ENCODE measurements around the gene TBXAS1. TPM values are rescaled to one million over a fixed set of nuclear protein-coding genes. Genes with fewer than 3 reads are reported as not detected.
A peak's percentile ranks its signal among the peaks of the same experiment; 100 is the strongest.

The TBXAS1 gene
- total RNA-seq, 1 donor from 2014 or later: 5.0 TPM

DNA sequence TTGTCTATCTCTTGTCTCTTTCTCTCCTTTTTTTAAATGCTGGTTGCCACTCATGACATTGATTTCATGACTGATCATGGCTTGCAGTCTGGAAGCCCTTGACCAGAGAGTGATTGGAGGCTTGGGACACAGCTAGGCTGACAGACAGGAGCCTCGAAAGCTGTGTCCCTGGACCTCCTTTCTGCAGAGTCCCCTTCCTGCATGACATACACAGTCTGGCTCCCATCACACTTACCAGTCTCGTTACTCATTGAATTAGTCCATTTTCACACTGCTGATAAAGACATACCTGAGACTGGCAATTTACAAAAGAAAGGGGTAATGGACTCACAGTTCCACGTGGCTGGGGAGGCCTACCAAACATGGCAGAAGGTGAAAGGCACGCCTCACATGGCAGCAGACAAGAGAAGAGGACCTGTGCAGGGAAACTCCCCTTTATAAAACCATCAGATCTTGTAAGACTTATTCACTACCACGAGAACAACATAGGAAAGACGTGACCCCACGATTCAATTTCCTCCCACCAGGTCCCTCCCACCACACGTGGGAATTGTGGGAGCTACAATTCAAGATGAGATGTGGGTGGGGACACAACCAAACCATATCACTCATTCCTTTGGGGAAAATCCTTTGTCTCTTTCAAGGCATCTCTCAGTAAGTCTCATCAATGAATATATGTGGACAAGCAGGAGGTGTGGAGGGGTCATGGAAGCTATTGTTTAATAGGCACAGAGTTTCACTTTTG, 102.3 kb downstream of the TBXAS1 start:
- intact Hi-C loops (cut with micrococcal nuclease): no loop called here
- no peak for ATAC-seq
- DNase-seq: no peak

DNA sequence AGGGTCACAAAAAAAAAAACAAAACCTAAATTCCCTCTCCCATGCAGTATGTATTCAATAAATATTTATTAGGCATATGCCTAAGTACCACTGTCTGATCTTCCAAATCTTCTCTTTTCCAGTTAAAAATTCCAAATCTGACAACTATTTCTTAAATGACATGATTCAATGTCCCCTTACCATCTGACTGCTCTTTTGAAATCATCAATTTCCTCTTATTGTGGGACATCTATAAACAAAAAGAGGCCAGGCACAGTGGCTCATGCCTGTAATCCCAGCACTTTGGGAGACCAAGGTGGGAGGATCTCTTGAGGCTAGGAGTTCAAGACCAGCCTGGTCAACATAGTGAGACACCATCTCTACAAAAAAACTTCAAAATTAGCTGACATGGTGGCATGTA, 103.5 kb downstream of the TBXAS1 start:
- no peak for DNase-seq
- ATAC-seq: no peak
- intact Hi-C loops (cut with micrococcal nuclease): no loop called here

DNA sequence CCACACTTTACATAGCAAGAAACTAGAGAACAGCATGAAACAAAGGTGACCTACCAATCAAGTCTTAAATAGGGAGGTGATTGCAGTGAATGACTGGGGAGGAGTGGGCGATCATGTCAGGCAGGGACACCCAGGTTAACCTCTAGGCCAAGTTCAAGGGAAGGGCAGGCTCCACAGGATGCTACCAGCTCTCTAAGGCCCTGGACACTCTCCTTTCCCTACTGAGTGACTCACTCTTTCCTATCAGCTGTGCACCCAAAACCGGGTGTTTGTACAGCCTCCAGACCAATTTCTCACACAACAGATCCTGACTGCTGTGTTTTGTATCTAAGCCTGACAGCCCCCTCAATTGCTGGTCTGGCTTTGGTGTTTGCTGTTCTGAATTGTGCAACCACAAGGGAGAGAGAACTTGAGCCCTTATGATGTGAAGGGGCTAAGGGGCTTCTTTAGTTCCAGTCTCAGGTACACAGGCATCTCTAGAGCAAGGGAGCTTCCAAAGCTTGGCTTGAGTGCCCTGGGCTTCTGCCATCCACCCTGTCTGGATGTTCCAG, 107.8 kb downstream of the TBXAS1 start:
- intact Hi-C loops (cut with micrococcal nuclease): no loop called here
- DNase-seq (no peak), ATAC-seq (peak; percentile 37)

DNA sequence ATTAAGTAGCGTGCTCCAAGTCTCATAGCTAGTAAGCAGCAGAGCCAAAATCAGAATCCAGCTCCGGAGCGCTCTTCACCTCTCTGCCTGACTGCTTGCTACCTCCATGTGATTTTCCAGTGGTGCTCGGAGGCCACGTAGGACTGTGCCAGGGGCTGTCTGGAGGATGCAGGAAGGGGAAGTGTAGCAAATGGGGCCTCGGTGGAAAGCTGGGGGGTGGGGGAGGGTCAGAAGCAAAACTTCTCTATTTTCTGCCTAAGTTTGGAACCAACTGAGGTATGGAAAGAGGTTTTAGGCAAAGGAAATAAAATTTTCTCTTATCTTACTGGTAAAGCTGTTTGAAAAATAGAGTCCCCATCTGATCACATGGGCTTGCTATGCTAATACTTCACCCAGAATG, 108.7 kb downstream of the TBXAS1 start:
- intact Hi-C loops (cut with micrococcal nuclease): no loop called here
- peak; percentile 38 for ATAC-seq
- no peak for DNase-seq

DNA sequence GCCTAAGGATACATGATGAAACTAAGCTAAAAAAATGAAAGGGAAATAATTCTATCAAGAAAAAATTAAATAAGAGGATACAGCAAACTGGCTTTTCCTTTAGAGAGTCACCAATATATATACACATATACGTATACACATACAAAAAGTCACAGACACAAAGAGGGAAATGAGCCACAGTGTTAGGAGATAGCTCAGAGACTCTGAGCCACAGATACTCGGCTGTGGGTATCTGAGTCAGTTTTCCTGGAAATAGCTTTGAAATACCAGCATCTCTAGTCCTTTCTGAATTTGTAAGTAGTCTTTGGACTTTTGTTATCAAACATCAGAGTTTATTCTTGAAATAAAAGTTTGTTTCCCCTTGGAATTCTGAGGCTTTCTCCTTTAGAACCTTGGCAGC, 111.8 kb downstream of the TBXAS1 start:
- no peak for ATAC-seq
- DNase-seq: no peak
- intact Hi-C loops (cut with micrococcal nuclease): no loop called here

DNA sequence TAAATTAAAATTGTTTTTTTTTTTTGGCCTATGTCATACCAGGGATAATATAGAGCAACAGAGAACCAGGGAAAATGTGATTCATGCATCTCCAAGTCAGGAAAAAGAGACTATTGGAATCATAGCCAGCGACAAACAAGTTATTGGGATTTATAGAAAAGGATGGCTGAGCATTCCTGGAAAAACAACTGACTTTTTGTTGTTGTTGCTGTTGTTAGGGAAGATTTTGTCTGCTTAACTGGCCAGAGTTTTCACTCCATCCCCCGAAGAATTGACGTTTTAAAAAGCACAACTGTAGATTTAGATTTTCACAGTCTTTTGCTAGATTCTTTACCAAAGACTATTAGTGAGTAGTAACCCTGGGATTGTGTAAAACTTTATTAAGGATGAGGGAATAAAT, 112.4 kb downstream of the TBXAS1 start:
- DNase-seq: no peak
- intact Hi-C loops (cut with micrococcal nuclease): no loop called here
- ATAC-seq: no peak

DNA sequence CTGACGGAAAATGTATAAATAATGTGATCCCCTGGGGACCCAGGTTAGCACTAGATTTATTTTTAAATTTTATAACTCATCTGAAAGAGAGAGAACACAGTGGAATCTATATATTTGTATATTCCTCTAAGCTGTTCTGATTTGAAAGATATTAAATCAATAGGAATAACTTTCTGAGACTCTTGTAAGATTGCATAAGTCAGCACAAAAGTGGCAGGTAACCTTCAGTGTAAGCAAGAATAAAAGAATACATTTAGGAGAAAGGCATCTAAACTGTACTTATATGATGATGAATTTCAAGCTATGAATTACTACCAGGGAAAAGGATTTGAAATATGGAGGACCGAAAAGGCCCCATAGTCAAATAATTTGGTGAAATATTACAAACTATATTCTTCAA, 112.8 kb downstream of the TBXAS1 start:
- ATAC-seq: no peak
- no peak for DNase-seq
- intact Hi-C loops (cut with micrococcal nuclease): no loop called here

DNA sequence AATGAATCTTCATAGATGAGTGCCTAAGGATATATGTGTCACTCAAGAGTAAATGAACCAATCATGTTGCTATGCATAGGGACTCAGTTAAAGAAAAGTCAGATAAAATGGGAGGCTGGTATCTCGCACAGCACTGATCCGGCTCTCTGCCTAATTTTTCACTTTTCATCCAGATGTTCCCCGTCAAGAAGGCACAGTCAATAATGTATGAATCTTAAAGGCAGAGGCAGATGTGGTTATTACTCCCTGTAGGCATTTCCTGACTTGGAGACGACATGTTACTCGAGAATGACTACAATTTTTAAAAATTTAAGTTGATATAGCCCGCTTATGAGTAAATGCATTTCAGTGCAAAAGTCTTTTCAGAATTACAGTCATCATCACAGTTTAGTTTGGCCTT, 113.6 kb downstream of the TBXAS1 start:
- intact Hi-C loops (cut with micrococcal nuclease): no loop called here
- ATAC-seq: no peak
- DNase-seq: no peak

DNA sequence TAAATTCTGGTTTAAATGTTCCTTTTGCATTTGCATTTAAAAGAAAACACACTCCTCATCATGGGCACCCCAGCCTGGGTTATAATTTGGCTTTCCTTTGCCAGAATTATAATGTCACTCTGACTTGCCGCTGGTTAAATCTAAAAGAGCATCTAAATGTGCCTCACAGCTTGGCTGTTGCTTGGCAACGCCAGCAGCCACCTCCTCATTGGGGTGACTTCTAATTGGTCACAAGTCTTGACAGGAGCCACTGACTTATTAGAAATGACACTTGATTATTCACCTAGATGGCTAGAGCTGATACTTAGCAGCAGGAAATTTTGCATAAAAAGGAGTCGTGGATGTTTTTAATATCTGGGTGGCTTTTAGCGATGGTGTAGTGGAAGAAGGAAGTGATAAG, 114.3 kb downstream of the TBXAS1 start:
- no peak for DNase-seq
- intact Hi-C loops (cut with micrococcal nuclease): no loop called here
- no peak for ATAC-seq

DNA sequence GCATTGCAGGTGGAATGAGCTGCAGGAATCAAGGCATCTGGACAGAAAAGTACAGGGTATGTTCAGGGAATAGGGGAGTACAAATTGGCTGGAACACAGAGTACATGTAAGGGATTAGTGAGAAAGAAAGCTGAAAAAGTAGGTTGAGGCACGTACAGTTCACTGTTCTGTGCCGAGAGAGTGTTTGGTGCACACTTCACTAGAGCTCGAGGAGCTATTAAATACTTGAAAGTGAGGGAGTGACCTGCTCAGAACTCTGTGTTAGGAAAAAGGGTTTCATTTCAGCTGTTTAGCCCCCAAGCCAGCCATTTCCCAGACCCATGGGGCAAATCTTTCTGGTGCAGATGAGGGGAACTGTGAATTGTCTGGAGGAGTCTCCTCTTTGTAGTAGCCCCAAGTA, 115.2 kb downstream of the TBXAS1 start:
- ATAC-seq (no peak), DNase-seq (no peak)
- intact Hi-C loops (cut with micrococcal nuclease): no loop called here

DNA sequence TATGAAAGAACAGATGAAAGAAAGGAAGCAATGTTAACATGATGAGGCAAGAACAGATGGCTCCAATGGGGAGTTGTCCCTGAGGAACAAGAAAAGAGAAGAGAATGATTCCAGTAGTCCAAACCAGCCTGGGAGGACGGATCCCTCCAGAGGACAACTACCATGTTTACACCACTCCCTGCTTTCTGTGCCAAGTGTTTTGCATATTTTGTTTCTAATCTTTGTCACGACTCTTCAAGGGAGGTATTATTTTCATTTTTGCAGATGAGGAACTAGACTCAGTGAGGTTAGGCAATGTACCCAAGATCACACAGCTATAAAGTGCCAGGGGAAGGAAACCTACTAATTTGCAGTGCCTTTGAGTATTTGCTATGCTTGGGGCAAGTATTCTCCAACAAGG, 117.5 kb downstream of the TBXAS1 start:
- no peak for ATAC-seq
- intact Hi-C loops (cut with micrococcal nuclease): no loop called here
- DNase-seq: no peak

DNA sequence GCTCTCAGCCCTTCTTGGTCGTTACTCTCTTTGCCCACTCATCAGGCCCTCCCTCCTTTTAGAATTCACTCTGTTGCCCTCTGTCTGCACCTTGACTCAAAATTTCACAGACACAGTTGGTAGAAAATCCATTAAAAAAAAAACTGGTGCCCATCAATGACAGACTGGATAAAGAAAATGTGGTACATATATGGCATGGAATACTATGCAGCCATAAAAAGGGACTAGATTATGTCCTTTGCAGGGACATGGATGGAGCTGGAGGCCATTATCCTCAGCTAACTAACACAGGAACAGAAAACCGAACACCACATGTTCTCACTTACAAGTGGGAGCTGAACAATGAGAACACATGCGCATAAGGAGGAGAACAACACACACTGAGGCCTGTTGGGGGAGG, 118.0 kb downstream of the TBXAS1 start:
- intact Hi-C loops (cut with micrococcal nuclease): no loop called here
- ATAC-seq (no peak), DNase-seq (no peak)

DNA sequence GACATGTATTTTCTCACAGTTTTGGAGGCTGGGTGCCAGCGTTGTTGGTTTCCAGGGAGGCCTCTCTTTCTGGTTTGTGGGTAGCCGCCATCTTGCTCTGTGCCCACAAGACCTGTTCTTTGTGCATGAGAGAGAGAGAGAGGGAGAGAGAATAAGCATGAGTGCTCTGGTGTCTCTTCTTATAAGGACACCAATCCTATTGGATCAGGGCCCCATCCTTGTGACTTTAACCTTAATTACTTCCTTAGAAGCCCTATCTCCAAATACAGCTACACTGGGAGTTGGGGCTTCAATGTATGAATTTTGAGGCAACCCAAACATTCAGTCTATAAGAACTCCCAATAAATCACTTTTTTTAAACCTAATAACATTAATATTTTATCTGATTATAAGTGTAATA, 119.1 kb downstream of the TBXAS1 start:
- intact Hi-C loops (cut with micrococcal nuclease): no loop called here
- DNase-seq (no peak), ATAC-seq (no peak)

DNA sequence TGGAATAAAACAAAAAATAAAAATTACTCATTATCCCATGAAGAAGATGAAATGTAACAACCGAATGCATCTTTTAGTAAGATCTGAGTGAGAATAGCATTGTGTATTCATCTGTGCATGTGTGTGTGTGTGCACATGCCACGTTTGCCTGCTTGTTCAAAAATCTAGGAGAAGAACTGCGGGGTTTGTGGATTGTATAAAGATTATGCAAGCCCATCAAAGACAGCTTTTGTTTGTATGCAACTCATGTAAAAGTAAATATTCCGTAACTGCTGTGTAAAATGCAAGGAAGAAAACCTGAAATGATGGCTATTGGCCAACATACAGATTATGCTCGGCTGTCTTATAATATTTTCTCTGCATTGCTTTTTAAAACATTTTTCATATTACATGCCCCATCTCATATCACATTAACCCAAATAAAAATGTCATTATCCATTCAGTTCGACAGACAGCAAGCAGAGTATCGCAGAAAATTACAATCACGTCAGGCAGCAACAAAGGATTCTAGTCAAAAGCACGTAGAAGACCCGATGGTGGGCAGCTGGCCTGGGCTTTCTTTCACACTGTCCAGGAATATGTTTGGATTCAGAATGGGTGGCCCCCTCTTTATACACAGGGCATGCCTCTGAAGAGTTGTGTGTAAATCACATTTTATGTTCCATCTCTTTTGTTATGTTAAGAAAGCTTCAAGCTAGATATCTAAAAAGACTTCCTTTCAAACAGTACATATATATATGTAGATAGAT, 119.7 kb downstream of the TBXAS1 start:
- DNase-seq: no peak
- no peak for ATAC-seq
- intact Hi-C loops (cut with micrococcal nuclease): no loop called here

DNA sequence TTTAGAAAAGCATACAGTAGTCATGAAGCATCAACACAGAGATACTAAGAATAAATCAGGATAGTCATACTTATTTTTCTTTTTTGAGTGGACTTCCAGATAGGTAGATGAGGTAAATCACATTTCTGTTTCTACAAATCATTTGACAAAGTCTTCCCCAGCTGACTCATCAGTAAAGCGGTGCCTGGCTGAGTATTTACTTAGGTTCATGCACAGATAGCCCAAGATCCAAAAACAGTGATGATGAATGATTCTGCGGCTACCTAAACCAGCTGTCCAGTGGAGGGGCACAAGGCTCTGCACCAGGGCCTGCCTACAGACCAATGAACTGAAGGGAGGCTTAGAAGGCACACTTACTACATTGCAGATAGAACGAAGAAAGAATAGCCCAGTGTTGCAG, 120.6 kb downstream of the TBXAS1 start:
- ATAC-seq: no peak
- intact Hi-C loops (cut with micrococcal nuclease): no loop called here
- DNase-seq: no peak

DNA sequence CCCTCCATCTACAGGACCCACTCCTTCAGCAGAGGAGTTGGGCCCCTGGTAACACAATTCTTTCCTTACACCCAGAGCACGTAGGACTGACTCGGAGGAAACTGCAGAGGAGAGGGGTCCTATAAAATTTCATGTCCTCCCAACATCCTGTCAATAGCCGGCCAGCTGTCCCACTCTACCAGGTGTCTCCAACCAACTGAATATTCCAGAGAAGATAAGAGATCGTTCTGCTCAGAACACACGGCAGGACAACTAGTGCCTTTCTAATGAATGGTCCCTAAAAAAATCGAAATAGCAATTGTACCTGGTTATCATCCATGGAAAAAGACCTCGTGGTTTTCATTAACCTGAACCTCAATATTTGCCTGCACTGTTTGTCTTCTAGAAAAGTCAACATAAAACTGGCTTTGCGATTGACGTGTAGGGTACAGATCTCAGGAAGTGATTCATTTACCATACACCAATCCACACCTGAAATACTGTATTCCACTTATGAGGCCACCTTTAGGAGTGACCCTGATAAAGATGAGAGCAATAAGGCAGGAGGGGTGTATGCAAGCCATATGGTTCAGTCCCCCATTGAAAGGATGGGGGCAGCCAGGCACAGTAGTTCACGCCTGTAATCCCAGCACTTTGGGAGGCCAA, 121.9 kb downstream of the TBXAS1 start:
- ATAC-seq: no peak
- intact Hi-C loops (cut with micrococcal nuclease): no loop called here
- DNase-seq: no peak

DNA sequence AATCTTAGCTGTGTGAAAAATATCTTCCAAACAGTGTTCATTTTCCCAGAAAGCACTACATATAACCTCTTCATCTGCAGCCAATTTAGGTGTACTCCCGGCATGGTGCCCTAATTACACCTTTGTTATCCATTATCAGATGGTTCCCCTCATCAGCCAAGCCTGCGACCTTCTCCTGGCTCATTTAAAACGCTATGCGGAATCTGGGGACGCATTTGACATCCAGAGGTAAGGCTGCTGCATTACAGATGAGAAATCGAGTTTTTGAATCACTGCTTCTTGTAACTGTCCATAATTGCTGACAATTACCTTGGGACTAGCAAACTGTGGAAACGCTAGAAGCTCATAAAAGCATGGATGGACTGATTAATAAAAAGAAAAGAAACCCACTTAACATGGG, 124.2 kb downstream of the TBXAS1 start:
- no peak for DNase-seq
- ATAC-seq: no peak
- intact Hi-C loops (cut with micrococcal nuclease): no loop called here

DNA sequence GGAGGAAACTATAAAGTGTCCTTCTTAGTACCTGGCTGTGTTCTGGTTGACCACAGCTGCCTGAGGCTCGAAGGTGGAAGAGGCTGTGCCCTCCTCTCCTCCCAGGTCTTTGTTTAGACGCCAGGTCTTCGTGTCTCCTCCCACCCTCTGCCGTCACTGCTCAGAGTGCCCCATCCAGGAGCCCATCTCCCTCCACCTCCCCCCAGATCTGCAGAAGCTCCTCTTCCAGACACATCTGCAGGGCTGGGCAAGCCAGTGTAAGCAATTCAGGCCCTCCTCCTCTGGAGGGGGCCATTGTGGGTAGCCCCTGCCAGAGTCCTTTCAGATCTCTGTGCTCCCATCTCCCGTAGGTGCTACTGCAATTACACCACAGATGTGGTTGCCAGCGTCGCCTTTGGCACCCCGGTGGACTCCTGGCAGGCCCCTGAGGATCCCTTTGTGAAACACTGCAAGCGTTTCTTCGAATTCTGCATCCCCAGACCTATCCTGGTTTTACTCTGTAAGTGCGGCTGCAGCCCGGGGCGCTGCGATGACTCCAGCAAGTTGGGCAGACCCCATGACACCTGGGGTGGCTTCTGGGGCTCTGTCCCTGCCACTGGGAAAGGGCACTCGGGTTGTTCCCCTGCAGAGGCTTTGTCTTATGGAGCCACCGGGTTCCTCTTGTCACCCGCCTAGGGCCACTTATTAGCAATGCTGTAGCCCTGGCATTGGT, 126.2 kb downstream of the TBXAS1 start:
- intact Hi-C loops (cut with micrococcal nuclease): no loop called here
- no peak for DNase-seq
- no peak for ATAC-seq

DNA sequence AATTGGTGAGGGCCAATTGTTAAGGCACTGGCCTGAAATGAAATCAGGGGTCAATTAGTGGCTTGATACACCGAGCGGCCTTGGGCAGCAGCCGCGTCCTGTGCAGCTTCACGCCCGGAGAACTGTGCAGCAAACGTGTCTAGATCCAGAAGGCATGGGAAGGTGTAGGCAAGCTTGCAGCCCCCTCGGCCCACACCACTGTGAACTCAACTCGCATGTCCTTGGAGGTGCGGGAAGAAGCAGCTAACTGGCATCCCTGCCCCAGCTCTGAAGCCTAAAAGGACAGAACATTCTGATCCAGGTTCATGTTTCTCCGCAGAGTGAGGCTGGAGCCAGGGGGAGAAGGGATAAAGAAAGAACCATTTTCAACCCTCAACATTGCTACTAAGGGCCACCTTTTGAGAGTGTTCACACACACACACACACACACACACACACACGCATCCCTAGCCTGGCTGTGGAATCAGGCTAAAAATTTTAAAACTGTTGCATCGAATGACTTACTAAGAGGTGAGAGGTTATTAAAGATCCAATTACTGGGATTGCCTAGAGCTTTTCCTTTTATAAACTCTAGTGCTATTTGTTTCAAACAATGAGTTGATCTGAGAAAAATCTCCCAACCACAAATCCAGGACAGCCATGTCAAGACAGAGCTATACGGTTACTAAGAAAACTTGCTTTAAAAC, 129.7 kb downstream of the TBXAS1 start:
- no peak for ATAC-seq
- DNase-seq: no peak
- intact Hi-C loops (cut with micrococcal nuclease): no loop called here

All from left ventricle myocardium superior (tissue), 1 donor.